Fibroblast of lung (primary cell): ENCODE measurements around the gene RHOB.

ENCODE experiments used
- CTCF ChIP-seq, 2 donors: IDR thresholded peaks in 1 of 2; conservative IDR thresholded peaks in 1 of 2; 1 replicate in 1 of 2; 2 replicates in 1 of 2; pipeline ENCODE4 v1.5.1; 2011 to 2012; ENCODE audit warnings: low read length in 2 of 2, control low read depth in 1 of 2, inconsistent platforms in 1 of 2, low read depth in 1 of 2, mild to moderate bottlenecking in 1 of 2
- EZH2 ChIP-seq: IDR thresholded peaks from 2 replicates; pipeline ENCODE4 v1.5.1; 2012; ENCODE audit warnings: low read length, control low read depth, mild to moderate bottlenecking; ENCODE audit errors: missing control alignments

GRCh38 chr2:20448977-20449306 lies 2.1 kb downstream of the RHOB start:
- TF ChIP-seq CTCF (conservative IDR thresholded peaks at IDR 0.05 in 1 of 2, IDR thresholded peaks at IDR 0.05 in 1 of 2; ENCODE audit: low read depth in 1 of 2, low read length in 2 of 2) (no peak), EZH2 (no peak)
